Measurements from ENCODE around the gene SHH. TPM values are rescaled to one million over a fixed set of nuclear protein-coding genes. Genes with fewer than 3 reads are reported as not detected.

SHH gene
- total RNA-seq, 1 donor from 2014 or later = 28.3 TPM

GRCh38 chr7:155766966-155767916 is 45.0 kb downstream of the SHH start:
- no peak for DNase-seq (ENCODE audit: extremely low spot score, unreplicated experiment)
- Mint-ChIP-seq H3K4me3 (no peak overlapping the region), H3K4me1 (ENCODE audit: unreplicated experiment) (peaks cover 15% of the 10 kb centered on the region), H3K36me3 (peaks cover 20% of the 10 kb centered on the region), H3K27me3 (no peaks in the 10 kb centered on the region), H3K27ac (no peak overlapping the region), H3K9me3 (no peaks in the 10 kb centered on the region)
- TF ChIP-seq, protein P1, sequence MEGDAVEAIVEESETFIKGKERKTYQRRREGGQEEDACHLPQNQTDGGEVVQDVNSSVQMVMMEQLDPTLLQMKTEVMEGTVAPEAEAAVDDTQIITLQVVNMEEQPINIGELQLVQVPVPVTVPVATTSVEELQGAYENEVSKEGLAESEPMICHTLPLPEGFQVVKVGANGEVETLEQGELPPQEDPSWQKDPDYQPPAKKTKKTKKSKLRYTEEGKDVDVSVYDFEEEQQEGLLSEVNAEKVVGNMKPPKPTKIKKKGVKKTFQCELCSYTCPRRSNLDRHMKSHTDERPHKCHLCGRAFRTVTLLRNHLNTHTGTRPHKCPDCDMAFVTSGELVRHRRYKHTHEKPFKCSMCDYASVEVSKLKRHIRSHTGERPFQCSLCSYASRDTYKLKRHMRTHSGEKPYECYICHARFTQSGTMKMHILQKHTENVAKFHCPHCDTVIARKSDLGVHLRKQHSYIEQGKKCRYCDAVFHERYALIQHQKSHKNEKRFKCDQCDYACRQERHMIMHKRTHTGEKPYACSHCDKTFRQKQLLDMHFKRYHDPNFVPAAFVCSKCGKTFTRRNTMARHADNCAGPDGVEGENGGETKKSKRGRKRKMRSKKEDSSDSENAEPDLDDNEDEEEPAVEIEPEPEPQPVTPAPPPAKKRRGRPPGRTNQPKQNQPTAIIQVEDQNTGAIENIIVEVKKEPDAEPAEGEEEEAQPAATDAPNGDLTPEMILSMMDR (conservative IDR thresholded peaks at IDR 0.05) = no peak

DNA sequence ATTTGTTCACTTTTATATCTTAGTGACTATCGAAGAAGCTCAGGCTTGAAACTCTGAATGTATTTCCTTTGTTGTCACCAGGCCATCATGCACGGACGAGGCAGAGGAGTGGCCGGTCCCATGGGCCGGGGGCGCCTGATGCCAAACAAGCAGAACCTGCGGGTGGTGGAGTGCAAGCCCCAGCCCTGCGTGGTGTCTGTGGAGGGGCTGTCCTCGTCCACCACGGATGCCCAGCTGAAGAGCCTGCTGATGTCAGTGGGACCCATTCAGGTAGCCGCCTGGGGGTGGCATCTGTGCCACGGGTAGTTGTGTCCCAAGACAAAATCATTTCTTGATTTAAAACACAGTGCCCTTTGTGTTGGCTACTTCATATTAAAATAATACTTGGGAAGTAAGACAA is 45.9 kb downstream of the SHH start:
- H3K27me3 Mint-ChIP-seq = no peaks in the 10 kb centered on the region
- H3K27ac Mint-ChIP-seq = no peak overlapping the region
- H3K9me3 Mint-ChIP-seq = no peaks in the 10 kb centered on the region
- peaks cover 23% of the 10 kb centered on the region for H3K4me1 Mint-ChIP-seq (ENCODE audit: unreplicated experiment)
- TF ChIP-seq, protein P1 (conservative IDR thresholded peaks at IDR 0.05) = no peak
- peaks cover 24% of the 10 kb centered on the region for H3K36me3 Mint-ChIP-seq
- no peak for DNase-seq (ENCODE audit: extremely low spot score, unreplicated experiment)
- no peak overlapping the region for H3K4me3 Mint-ChIP-seq

DNA sequence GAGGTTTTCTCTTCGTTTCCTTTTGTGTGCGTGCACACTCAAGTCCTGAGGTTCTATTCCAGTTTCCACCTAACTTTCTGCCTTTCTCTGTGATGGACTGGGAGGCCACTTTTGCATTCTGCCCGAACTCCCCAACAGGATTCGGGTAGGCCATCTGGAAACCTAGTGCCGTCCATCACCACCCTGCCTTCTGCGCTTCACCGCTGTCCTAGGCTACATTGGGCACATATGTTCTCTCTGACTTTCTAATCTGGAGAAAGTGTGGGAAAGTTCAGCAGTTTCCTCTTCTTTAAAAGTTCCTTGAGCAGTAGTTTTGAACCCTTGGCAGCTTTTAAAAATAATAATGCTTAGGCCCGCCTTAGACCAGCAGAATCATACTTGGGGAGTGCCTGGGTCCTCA is 46.8 kb downstream of the SHH start:
- H3K27me3 Mint-ChIP-seq = no peaks in the 10 kb centered on the region
- TF ChIP-seq, protein P1 (conservative IDR thresholded peaks at IDR 0.05) = no peak
- no peak for DNase-seq (ENCODE audit: extremely low spot score, unreplicated experiment)
- H3K9me3 Mint-ChIP-seq = no peaks in the 10 kb centered on the region
- H3K4me3 Mint-ChIP-seq = no peak overlapping the region
- peaks cover 23% of the 10 kb centered on the region for H3K4me1 Mint-ChIP-seq (ENCODE audit: unreplicated experiment)
- H3K36me3 Mint-ChIP-seq = peaks cover 26% of the 10 kb centered on the region
- no peak overlapping the region for H3K27ac Mint-ChIP-seq

GRCh38 chr7:155764438-155764793 is 47.8 kb downstream of the SHH start:
- H3K27ac Mint-ChIP-seq = no peak overlapping the region

DNA sequence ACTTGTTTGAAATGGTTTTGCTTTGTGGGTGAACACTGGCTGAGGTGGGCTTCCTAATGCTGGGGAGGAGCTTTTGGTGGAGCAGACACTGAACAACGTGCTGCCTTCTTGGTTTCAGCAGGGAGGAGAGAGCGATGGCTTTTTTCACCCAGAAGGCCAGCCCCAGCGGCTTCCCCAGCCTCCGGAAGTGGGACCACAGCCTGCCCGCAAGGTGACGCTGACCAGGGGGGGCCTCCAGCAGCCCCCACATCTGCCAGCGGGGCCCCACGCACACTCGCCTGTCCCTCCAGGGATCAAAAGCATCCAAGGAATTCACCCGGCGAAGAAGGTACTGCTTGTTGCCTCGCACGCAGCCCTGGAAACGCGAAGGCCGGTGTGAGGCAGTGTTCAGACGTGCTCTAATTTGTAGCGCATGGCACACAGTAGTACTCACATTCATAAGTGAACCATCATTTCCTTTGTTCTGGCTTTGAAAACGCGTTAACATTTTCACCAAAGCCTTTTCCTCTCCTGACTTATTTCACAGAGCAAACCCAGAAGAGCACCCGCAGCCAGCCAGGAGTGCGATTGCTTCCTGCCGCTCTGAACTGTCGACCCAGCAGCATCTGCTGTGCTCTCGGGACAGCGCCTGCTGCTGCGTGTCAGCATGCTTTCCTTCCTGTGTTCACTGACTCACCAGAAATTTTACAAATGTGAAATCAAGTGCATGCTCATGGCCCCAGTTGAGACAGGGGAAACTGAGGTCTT is 48.4 kb downstream of the SHH start:
- Mint-ChIP-seq H3K9me3 (no peaks in the 10 kb centered on the region), H3K36me3 (peaks cover 30% of the 10 kb centered on the region), H3K4me3 (no peak overlapping the region), H3K4me1 (ENCODE audit: unreplicated experiment) (peaks cover 15% of the 10 kb centered on the region), H3K27me3 (no peaks in the 10 kb centered on the region), H3K27ac (no peak overlapping the region)
- DNase-seq (ENCODE audit: extremely low spot score, unreplicated experiment) = no peak
- TF ChIP-seq, protein P1 (conservative IDR thresholded peaks at IDR 0.05) = no peak

More at GRCh38 chr7:155764438-155764793, 47.8 kb downstream of the SHH start:
- peaks cover 16% of the 10 kb centered on the region for H3K4me1 Mint-ChIP-seq (ENCODE audit: unreplicated experiment)
- H3K4me3 Mint-ChIP-seq = no peak overlapping the region
- no peaks in the 10 kb centered on the region for H3K27me3 Mint-ChIP-seq
- H3K36me3 Mint-ChIP-seq = peaks cover 29% of the 10 kb centered on the region
- TF ChIP-seq, protein P1 (conservative IDR thresholded peaks at IDR 0.05) = no peak
- H3K9me3 Mint-ChIP-seq = no peaks in the 10 kb centered on the region
- no peak for DNase-seq (ENCODE audit: extremely low spot score, unreplicated experiment)

All from type B pancreatic cell (in vitro differentiated cells).